Naive thymus-derived CD4-positive, alpha-beta T cell (primary cell): Measurements from ENCODE around the gene ICOS. TPM values are rescaled to one million over a fixed set of nuclear protein-coding genes. Genes with fewer than 3 reads are reported as not detected.
"Not testable (repeated sequence)": the region's sequence is repeated elsewhere in the genome, so short reads cannot be mapped to it uniquely, and the experiment has no call there.

Source experiments
- ATAC-seq: fragments of 150-1000 bp; cut with Tn5 transposase; 2 replicates; pipeline ENCODE4 v1.10.0; 2021; ENCODE audit warnings: mild to moderate bottlenecking, moderate library complexity
- CTCF ChIA-PET: fragments of 350-600 bp; sonication (Branson Sonifier 250); formaldehyde crosslinking; loops from one replicate; lab custom pipeline; 2021; ENCODE audit warnings: antibody characterized with exemption; lab: Charles Lee
- POLR2A ChIA-PET: fragments of 350-600 bp; sonication (Branson Sonifier 250); formaldehyde crosslinking; loops from one replicate; lab custom pipeline; 2021; ENCODE audit warnings: antibody characterized with exemption, inconsistent platforms; lab: Charles Lee
- DNase-seq, 9 donors: peaks; one replicate each; pipeline versions ENCODE4 v3.0.0 to v3.0.0-alpha.2; 2020 to 2022; ENCODE audit warnings: mixed read lengths in 1 of 9
- H3K27ac ChIP-seq: one replicate; pipeline ENCODE4 v1.7.0; 2013; ENCODE audit warnings: mild to moderate bottlenecking, low read depth, low read length, moderate library complexity
- H3K27me3 ChIP-seq, 2 donors: one replicate each; pipeline ENCODE4 v1.7.0; 2013; ENCODE audit warnings: low read length in 2 of 2, mild to moderate bottlenecking in 2 of 2, moderate library complexity in 2 of 2; ENCODE audit not compliant: control insufficient read depth in 2 of 2, insufficient read depth in 2 of 2
- H3K36me3 ChIP-seq, 3 experiments: 1 replicate in 2 of 3; 2 replicates in 1 of 3; pipeline ENCODE4 v1.7.0; 2013; ENCODE audit warnings: low read length in 3 of 3, mild to moderate bottlenecking in 3 of 3, moderate library complexity in 1 of 3; ENCODE audit not compliant: insufficient read depth in 3 of 3, control insufficient read depth in 2 of 3
- H3K4me1 ChIP-seq, 2 donors: one replicate each; pipeline ENCODE4 v1.7.0; 2013; ENCODE audit warnings: low read length in 2 of 2, mild to moderate bottlenecking in 2 of 2, moderate library complexity in 1 of 2; ENCODE audit not compliant: control insufficient read depth in 2 of 2, insufficient read depth in 2 of 2
- H3K4me3 ChIP-seq: 2 replicates; pipeline ENCODE4 v1.7.0; 2013; ENCODE audit warnings: mild to moderate bottlenecking, low read length
- H3K9me3 ChIP-seq, 3 experiments: 1 replicate in 2 of 3; 2 replicates in 1 of 3; pipeline ENCODE4 v1.7.0; 2013; ENCODE audit warnings: low read length in 3 of 3; ENCODE audit not compliant: control insufficient read depth in 2 of 3
- H3K27ac Mint-ChIP-seq, 9 donors: one replicate each; pipeline ENCODE4 v1.8.0; 2020 to 2022; ENCODE audit warnings: mixed read lengths in 9 of 9, mild to moderate bottlenecking in 8 of 9, moderate library complexity in 5 of 9, inconsistent platforms in 2 of 9
- H3K27me3 Mint-ChIP-seq, 5 donors: one replicate each; pipeline ENCODE4 v1.8.0; 2021 to 2022; ENCODE audit warnings: mixed read lengths in 5 of 5, mild to moderate bottlenecking in 1 of 5
- H3K36me3 Mint-ChIP-seq, 5 donors: one replicate each; pipeline ENCODE4 v1.8.0; 2020 to 2022; ENCODE audit warnings: mixed read lengths in 5 of 5, mild to moderate bottlenecking in 3 of 5, inconsistent platforms in 1 of 5
- H3K4me1 Mint-ChIP-seq, 7 donors: one replicate each; pipeline ENCODE4 v1.8.0; 2020 to 2022; ENCODE audit warnings: mixed read lengths in 7 of 7, mild to moderate bottlenecking in 3 of 7, inconsistent platforms in 1 of 7
- H3K4me3 Mint-ChIP-seq, 10 donors: one replicate each; pipeline ENCODE4 v1.8.0; 2020 to 2022; ENCODE audit warnings: mild to moderate bottlenecking in 10 of 10, mixed read lengths in 10 of 10, moderate library complexity in 6 of 10, inconsistent platforms in 2 of 10
- H3K9me3 Mint-ChIP-seq, 11 donors: one replicate each; pipeline ENCODE4 v1.8.0; 2020 to 2022; ENCODE audit warnings: mixed read lengths in 11 of 11, mild to moderate bottlenecking in 4 of 11, inconsistent platforms in 1 of 11, moderate library complexity in 1 of 11
- intact Hi-C, 2 donors: fragments of 100-400 bp; cut with micrococcal nuclease; formaldehyde crosslinking; loops; one replicate each; pipeline ENCODE4 v1.15.1; 2023
- polyA plus RNA-seq, 2 donors: library from polyadenylated mRNA; unstranded; fragments of 300-500 nt; fragmentation: Illumina TruSeq; gene quantifications; one replicate each; pipeline ENCODE4 v1.2.3, GENCODE V29; 2021
- total RNA-seq, 6 experiments: library from RNA in 5 of 6; stranded (reverse) in 5 of 6; gene quantifications; 1 replicate in 5 of 6; 2 replicates in 1 of 6; pipeline ENCODE4 v1.2.3 and lab custom pipeline; 2021 to 2026

The ICOS gene
- total and polyA plus RNA-seq, 7 experiments from 2014 or later: 22.4 to 54.9 (median 48.4) TPM

GRCh38 chr2:203918264-203918663 lies 18.3 kb upstream of the ICOS start:
- Histone ChIP-seq H3K27me3 (no peaks in the 10 kb centered on the region), H3K9me3 (no peaks in the 10 kb centered on the region), H3K4me3 (no peak overlapping the region), H3K4me1 (peaks cover 0 to 3% of the 10 kb centered on the region in 2 donors), H3K36me3 (no peaks in the 10 kb centered on the region), H3K27ac (no peak overlapping the region)
- no peak for ATAC-seq
- no peak overlapping the region for H3K27ac Mint-ChIP-seq
- H3K27me3 Mint-ChIP-seq: peaks cover 0 to 17% (median 0%) of the 10 kb centered on the region in 5 donors
- intact Hi-C loops: no loop called here
- ChIA-PET POLR2A (interaction anchor here (0.6 to 1.1 kb wide), 2 partner anchors 11 to 47 kb away, joined by 4 read pairs; no protein-coding TSS in a partner anchor), CTCF (no interaction called here)
- peaks cover 0 to 25% (median 7%) of the 10 kb centered on the region in 7 donors for H3K4me1 Mint-ChIP-seq
- no peaks in the 10 kb centered on the region for H3K9me3 Mint-ChIP-seq
- DNase-seq: no peak
- no peaks in the 10 kb centered on the region for H3K36me3 Mint-ChIP-seq
- H3K4me3 Mint-ChIP-seq: no peak overlapping the region

- intact Hi-C loops: no loop called here
- Histone ChIP-seq H3K4me1 (peaks cover 0 to 3% of the 10 kb centered on the region in 2 donors), H3K9me3 (no peaks in the 10 kb centered on the region), H3K36me3 (no peaks in the 10 kb centered on the region), H3K27me3 (no peaks in the 10 kb centered on the region), H3K4me3 (no peak overlapping the region), H3K27ac (no peak overlapping the region)
- Mint-ChIP-seq H3K36me3 (no peaks in the 10 kb centered on the region), H3K4me1 (peaks cover 0 to 22% (median 7%) of the 10 kb centered on the region in 7 donors), H3K27ac (no peak overlapping the region), H3K27me3 (peaks cover 0 to 14% (median 0%) of the 10 kb centered on the region in 5 donors), H3K4me3 (no peak overlapping the region), H3K9me3 (no peaks in the 10 kb centered on the region)
- ATAC-seq (no peak), DNase-seq (no peak)
- ChIA-PET POLR2A (interaction anchor here (0.6 kb wide), 1 partner anchor 47 kb away, joined by 4 read pairs; no protein-coding TSS in a partner anchor), CTCF (interaction anchor here (1.1 to 1.3 kb wide), 2 partner anchors 59 to 260 kb away, joined by 3 to 4 read pairs; no protein-coding TSS in a partner anchor)
Observed at GRCh38 chr2:203918839-203919238, 17.7 kb upstream of the ICOS start.

- no peak overlapping the region for H3K27ac Mint-ChIP-seq
- peaks cover 0 to 3% of the 10 kb centered on the region in 2 donors for H3K4me1 ChIP-seq
- ATAC-seq (no peak), DNase-seq (no peak)
- no peak overlapping the region for H3K27ac ChIP-seq
- H3K36me3 Mint-ChIP-seq: no peaks in the 10 kb centered on the region
- no peaks in the 10 kb centered on the region for H3K9me3 ChIP-seq
- no peak overlapping the region for H3K4me3 ChIP-seq
- CTCF ChIA-PET: interaction anchor here (0.6 to 1.3 kb wide), 3 partner anchors 88 to 252 kb away, joined by 3 read pairs; no protein-coding TSS in a partner anchor
- H3K27me3 Mint-ChIP-seq: peaks cover 0 to 22% (median 0%) of the 10 kb centered on the region in 5 donors
- H3K4me1 Mint-ChIP-seq: peaks cover 0 to 14% (median 9%) of the 10 kb centered on the region in 7 donors
- H3K36me3 ChIP-seq: no peaks in the 10 kb centered on the region
- no peaks in the 10 kb centered on the region for H3K9me3 Mint-ChIP-seq
- intact Hi-C loops: loop anchor here in 1 of 2 donors (5.0 kb wide), 1 partner anchor 37 kb away; no protein-coding TSS in a partner anchor
- H3K27me3 ChIP-seq: no peaks in the 10 kb centered on the region
- no peak overlapping the region for H3K4me3 Mint-ChIP-seq
- POLR2A ChIA-PET: interaction anchor here (0.9 kb wide), 1 partner anchor 138 kb away, joined by 3 read pairs; no protein-coding TSS in a partner anchor
Observed at GRCh38 chr2:203925512-203926158, 10.9 kb upstream of the ICOS start.

GRCh38 chr2:203928849-203929248 lies 7.7 kb upstream of the ICOS start:
- ATAC-seq: no peak
- ChIA-PET CTCF (interaction anchor here (0.5 to 3.3 kb wide), 19 partner anchors 12 to 1747 kb away, joined by 3 to 35 read pairs (median 4); no protein-coding TSS in a partner anchor), POLR2A (interaction anchor here (0.6 to 0.8 kb wide), 3 partner anchors 10 to 117 kb away, joined by 3 to 4 read pairs (median 4); no protein-coding TSS in a partner anchor)
- Mint-ChIP-seq H3K36me3 (peaks cover 0 to 8% (median 0%) of the 10 kb centered on the region in 5 donors), H3K27me3 (peaks cover 0 to 13% (median 0%) of the 10 kb centered on the region in 5 donors), H3K4me1 (peaks cover 13 to 46% (median 39%) of the 10 kb centered on the region in 7 donors), H3K9me3 (peaks cover 0 to 4% (median 0%) of the 10 kb centered on the region in 11 donors), H3K4me3 (no peak overlapping the region), H3K27ac (peak overlapping the region in 2 of 9 donors; percentile 2 to 55)
- intact Hi-C loops: loop anchor here (1.0 to 5.0 kb wide), 8 partner anchors 9 to 250 kb away; no protein-coding TSS in a partner anchor
- no peaks in the 10 kb centered on the region for H3K9me3 ChIP-seq
- H3K4me1 ChIP-seq: peaks cover 15 to 21% of the 10 kb centered on the region in 2 donors
- peak in 4 of 9 donors; percentile 31 to 50 (median 45) for DNase-seq
- no peaks in the 10 kb centered on the region for H3K36me3 ChIP-seq
- H3K27me3 ChIP-seq: no peaks in the 10 kb centered on the region
- no peak overlapping the region for H3K27ac ChIP-seq
- H3K4me3 ChIP-seq: no peak overlapping the region

- peaks cover 24 to 69% (median 57%) of the 10 kb centered on the region in 7 donors for H3K4me1 Mint-ChIP-seq
- H3K9me3 Mint-ChIP-seq, DNase-seq, ATAC-seq, H3K4me3 ChIP-seq, H3K27ac ChIP-seq, H3K9me3 ChIP-seq, H3K27me3 ChIP-seq, H3K36me3 Mint-ChIP-seq, H3K36me3 ChIP-seq, POLR2A ChIA-PET, H3K27me3 Mint-ChIP-seq, CTCF ChIA-PET: not testable (repeated sequence)
- intact Hi-C loops: loop anchor here (10.0 kb wide), 2 partner anchors 696 to 1556 kb away; partner anchors contain the start of genes BMPR2 (in 1 of the 2) and CYP20A1 (in 1 of the 2)
- peak overlapping the region in 8 of 9 donors; percentile 75 to 97 (median 91) for H3K27ac Mint-ChIP-seq
- H3K4me1 ChIP-seq: peaks cover 36 to 43% of the 10 kb centered on the region in 2 donors
- H3K4me3 Mint-ChIP-seq: peak overlapping the region in 2 of 10 donors; percentile 25 to 28
Observed at GRCh38 chr2:203931262-203931661, 5.3 kb upstream of the ICOS start.

GRCh38 chr2:203934041-203934492 lies 2.5 kb upstream of the ICOS start:
- peak overlapping the region; percentile 71 for H3K27ac ChIP-seq
- no peaks in the 10 kb centered on the region for H3K36me3 ChIP-seq
- no peaks in the 10 kb centered on the region for H3K27me3 Mint-ChIP-seq
- H3K4me3 ChIP-seq: peak overlapping the region; percentile 22
- no peaks in the 10 kb centered on the region for H3K27me3 ChIP-seq
- peaks cover 40 to 42% of the 10 kb centered on the region in 2 donors for H3K4me1 ChIP-seq
- peak overlapping the region; percentile 87 to 97 (median 93) for H3K27ac Mint-ChIP-seq
- peak in 8 of 9 donors; percentile 37 to 80 (median 60) for DNase-seq
- intact Hi-C loops: loop anchor here (1.0 to 10.0 kb wide), 4 partner anchors 63 to 1559 kb away; partner anchors contain the start of genes BMPR2 (in 1 of the 2) and CYP20A1 (in 1 of the 2)
- H3K4me1 Mint-ChIP-seq: peaks cover 33 to 68% (median 55%) of the 10 kb centered on the region in 7 donors
- H3K4me3 Mint-ChIP-seq: peak overlapping the region; percentile 69 to 92 (median 78)
- peaks cover 0 to 4% (median 0%) of the 10 kb centered on the region in 11 donors for H3K9me3 Mint-ChIP-seq
- ChIA-PET CTCF (interaction anchor here (0.8 to 1.8 kb wide), 3 partner anchors 14 to 181 kb away, joined by 5 to 7 read pairs (median 5); no protein-coding TSS in a partner anchor), POLR2A (interaction anchor here (0.7 to 5.8 kb wide), 11 partner anchors 10 to 695 kb away, joined by 3 to 37 read pairs (median 3); no protein-coding TSS in a partner anchor)
- H3K9me3 ChIP-seq: no peaks in the 10 kb centered on the region
- peaks cover 3 to 28% (median 7%) of the 10 kb centered on the region in 5 donors for H3K36me3 Mint-ChIP-seq
- peak; percentile 31 for ATAC-seq
